ENCODE measurements around the gene ADGRG2. TPM values are rescaled to one million over a fixed set of nuclear protein-coding genes. Genes with fewer than 3 reads are reported as not detected.
A peak's percentile ranks its signal among the peaks of the same experiment; 100 is the strongest.

Gene ADGRG2
- total RNA-seq, 2 donors from 2014 or later: 1.9 to 3.7 TPM

DNA sequence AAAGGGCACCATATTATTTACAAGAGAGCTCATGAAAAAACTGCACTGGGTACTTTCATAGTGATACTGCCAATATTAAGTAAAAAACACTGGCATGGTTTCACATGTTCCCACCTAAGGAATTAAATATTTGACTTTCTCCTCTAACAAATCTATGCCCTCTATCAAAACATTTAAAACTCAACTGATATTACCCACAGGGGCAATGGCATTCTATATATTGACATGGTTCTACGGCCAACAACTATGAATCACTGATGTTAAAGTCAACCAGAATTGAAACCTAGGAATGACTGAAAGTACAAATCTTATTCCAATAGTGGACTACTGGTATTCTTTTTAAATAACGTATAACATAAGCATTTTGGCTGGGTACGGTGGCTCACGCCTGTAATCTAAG lies 166.6 kb downstream of the ADGRG2 start:
- Histone ChIP-seq H3K27ac (no peak overlapping the region), H3K9me3 (no peaks in the 10 kb centered on the region), H3K36me3 (no peaks in the 10 kb centered on the region), H3K4me3 (no peak overlapping the region), H3K4me1 (ENCODE audit: control insufficient read depth in 1 of 2, low read depth in 2 of 2) (no peaks in the 10 kb centered on the region), H3K27me3 (replicated peaks; ENCODE audit: insufficient read depth) (no peaks in the 10 kb centered on the region)
- DNase-seq (ENCODE audit: low spot score): no peak
- no peak for ATAC-seq (ENCODE audit: insufficient number of reproducible peaks, low FRiP score, low read depth)
- TF ChIP-seq, protein P1, sequence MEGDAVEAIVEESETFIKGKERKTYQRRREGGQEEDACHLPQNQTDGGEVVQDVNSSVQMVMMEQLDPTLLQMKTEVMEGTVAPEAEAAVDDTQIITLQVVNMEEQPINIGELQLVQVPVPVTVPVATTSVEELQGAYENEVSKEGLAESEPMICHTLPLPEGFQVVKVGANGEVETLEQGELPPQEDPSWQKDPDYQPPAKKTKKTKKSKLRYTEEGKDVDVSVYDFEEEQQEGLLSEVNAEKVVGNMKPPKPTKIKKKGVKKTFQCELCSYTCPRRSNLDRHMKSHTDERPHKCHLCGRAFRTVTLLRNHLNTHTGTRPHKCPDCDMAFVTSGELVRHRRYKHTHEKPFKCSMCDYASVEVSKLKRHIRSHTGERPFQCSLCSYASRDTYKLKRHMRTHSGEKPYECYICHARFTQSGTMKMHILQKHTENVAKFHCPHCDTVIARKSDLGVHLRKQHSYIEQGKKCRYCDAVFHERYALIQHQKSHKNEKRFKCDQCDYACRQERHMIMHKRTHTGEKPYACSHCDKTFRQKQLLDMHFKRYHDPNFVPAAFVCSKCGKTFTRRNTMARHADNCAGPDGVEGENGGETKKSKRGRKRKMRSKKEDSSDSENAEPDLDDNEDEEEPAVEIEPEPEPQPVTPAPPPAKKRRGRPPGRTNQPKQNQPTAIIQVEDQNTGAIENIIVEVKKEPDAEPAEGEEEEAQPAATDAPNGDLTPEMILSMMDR (IDR thresholded peaks at IDR 0.05): no peak

DNA sequence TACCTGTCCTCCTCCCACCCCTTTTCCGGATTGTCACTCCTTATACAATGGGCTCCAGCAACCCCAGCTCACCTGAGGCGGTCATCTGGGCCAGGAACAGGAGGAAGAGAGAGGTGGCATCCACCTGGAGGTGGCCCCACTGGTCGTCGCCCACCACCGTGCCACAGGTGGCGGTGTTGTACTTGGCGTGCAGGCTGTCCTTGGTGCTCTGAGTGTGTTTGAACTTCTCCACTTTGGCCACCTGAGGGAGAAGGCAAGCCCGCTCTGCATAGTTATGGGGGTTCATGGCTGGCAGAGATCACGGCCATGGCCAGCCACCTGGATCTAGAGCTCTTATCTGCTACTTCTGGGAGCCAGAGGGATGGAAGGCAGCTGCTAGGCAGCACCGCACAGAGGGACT lies 171.2 kb downstream of the ADGRG2 start:
- no peaks in the 10 kb centered on the region for H3K27me3 ChIP-seq (replicated peaks; ENCODE audit: insufficient read depth)
- DNase-seq (ENCODE audit: low spot score) (no peak), ATAC-seq (ENCODE audit: insufficient number of reproducible peaks, low FRiP score, low read depth) (no peak)
- H3K27ac ChIP-seq: no peak overlapping the region
- TF ChIP-seq, protein P1 (IDR thresholded peaks at IDR 0.05): no peak
- H3K9me3 ChIP-seq: no peaks in the 10 kb centered on the region
- no peaks in the 10 kb centered on the region for H3K36me3 ChIP-seq
- H3K4me3 ChIP-seq: no peak overlapping the region
- H3K4me1 ChIP-seq (ENCODE audit: control insufficient read depth in 1 of 2, low read depth in 2 of 2): peaks cover 0 to 3% of the 10 kb centered on the region in 2 donors

DNA sequence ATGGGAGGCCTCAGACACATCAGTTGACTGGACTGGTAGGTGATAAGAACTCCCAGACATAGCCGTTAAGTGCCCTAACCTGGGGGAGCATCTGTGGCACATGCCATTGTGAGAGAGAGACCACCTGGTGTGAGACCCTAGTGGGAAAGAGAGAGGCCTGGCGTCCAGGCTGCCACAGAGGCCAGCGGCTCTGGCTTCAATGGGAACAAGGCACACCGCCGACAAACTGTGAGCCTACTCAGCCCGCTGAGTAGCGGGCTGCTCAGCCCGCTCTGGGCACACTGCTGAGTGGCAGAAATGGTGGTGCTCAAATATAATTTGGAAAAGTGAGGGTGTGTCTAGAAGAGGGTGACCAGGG lies 172.3 kb downstream of the ADGRG2 start:
- Histone ChIP-seq H3K36me3 (no peaks in the 10 kb centered on the region), H3K27ac (no peak overlapping the region), H3K4me1 (ENCODE audit: control insufficient read depth in 1 of 2, low read depth in 2 of 2) (peaks cover 0 to 9% of the 10 kb centered on the region in 2 donors), H3K9me3 (no peaks in the 10 kb centered on the region), H3K27me3 (replicated peaks; ENCODE audit: insufficient read depth) (no peaks in the 10 kb centered on the region), H3K4me3 (no peak overlapping the region)
- DNase-seq (ENCODE audit: low spot score): no peak
- ATAC-seq (ENCODE audit: insufficient number of reproducible peaks, low FRiP score, low read depth): no peak
- TF ChIP-seq, protein P1 (IDR thresholded peaks at IDR 0.05): no peak

DNA sequence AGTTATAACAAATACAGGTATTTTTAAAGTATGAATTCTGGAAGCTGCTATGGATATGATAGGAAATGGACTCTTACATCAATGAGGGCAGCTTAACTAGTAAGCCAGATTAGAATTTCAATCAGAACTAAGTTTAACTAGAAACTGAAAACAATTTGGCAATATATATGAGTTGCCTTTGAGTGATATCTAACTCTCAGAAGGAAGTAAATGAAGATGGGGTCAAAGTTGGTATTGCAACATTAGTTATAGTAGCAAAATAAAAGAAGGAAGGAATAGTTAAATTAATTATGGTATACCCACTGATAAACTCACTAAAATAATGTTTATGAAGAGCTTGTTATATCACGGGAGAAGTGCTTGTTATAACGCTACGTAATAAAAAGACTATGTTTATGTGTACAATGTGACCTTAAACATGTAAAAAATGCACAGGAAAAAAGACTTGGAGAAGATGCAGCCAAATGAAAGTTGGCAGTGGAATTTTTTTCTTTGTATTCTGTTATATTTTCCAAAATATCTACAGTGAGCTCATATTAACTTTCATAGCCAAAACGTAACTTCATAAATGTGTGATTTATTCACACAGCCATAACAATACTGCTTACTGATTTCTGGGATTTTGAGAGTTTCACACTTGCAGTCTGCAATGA lies 172.9 kb downstream of the ADGRG2 start:
- no peaks in the 10 kb centered on the region for H3K36me3 ChIP-seq
- H3K27me3 ChIP-seq (replicated peaks; ENCODE audit: insufficient read depth): no peaks in the 10 kb centered on the region
- ATAC-seq (ENCODE audit: insufficient number of reproducible peaks, low FRiP score, low read depth): no peak
- TF ChIP-seq, protein P1 (IDR thresholded peaks at IDR 0.05): no peak
- no peak overlapping the region for H3K4me3 ChIP-seq
- no peaks in the 10 kb centered on the region for H3K9me3 ChIP-seq
- no peak overlapping the region for H3K27ac ChIP-seq
- no peak for DNase-seq (ENCODE audit: low spot score)
- H3K4me1 ChIP-seq (ENCODE audit: control insufficient read depth in 1 of 2, low read depth in 2 of 2): peaks cover 0 to 13% of the 10 kb centered on the region in 2 donors

DNA sequence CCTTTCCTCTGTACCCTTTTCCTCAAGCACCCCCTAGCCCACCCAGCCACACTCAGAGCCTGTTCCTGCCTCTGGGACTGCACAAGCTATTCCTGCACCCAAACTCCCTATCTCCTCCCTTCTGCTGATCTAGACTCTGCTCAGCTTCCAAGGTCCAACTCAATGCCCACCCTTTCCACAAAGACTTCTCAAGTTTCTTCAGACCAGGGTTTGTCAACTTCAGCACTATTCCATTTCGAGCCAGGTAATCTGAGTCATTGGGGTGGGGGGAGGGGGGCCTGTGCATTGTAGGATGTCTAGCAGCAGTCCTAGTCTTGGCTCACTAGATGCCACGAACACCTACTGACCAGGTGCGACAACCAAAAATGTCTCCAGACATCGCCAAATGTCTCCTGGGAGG lies 175.7 kb downstream of the ADGRG2 start:
- no peak for ATAC-seq (ENCODE audit: insufficient number of reproducible peaks, low FRiP score, low read depth)
- peak overlapping the region in 1 of 2 donors; percentile 26 for H3K27ac ChIP-seq
- H3K27me3 ChIP-seq (replicated peaks; ENCODE audit: insufficient read depth): no peaks in the 10 kb centered on the region
- DNase-seq (ENCODE audit: low spot score): no peak
- H3K9me3 ChIP-seq: no peaks in the 10 kb centered on the region
- H3K4me1 ChIP-seq (ENCODE audit: control insufficient read depth in 1 of 2, low read depth in 2 of 2): peaks cover 0 to 13% of the 10 kb centered on the region in 2 donors
- TF ChIP-seq, protein P1 (IDR thresholded peaks at IDR 0.05): no peak
- no peak overlapping the region for H3K4me3 ChIP-seq
- no peaks in the 10 kb centered on the region for H3K36me3 ChIP-seq
